HG02973 (cell line): ENCODE data around the gene FIS1.
"Not testable (repeated sequence)": the region's sequence is repeated elsewhere in the genome, so short reads cannot be mapped to it uniquely, and the experiment has no call there.

ENCODE experiments used
- ATAC-seq: cut with Tn5 transposase; IDR thresholded peaks from one replicate; pipeline ENCODE4 v1.9.1; 2021; ENCODE audit warnings: moderate library complexity; ENCODE audit not compliant: unreplicated experiment

Gene FIS1

GRCh38 chr7:101244375-101245146 lies at the start of gene FIS1:
TSS of gene FIS1 (minus strand) at chr7:101245081. CDS start at chr7:101245004, 77 bp downstream.
- ATAC-seq: peak; percentile 87

GRCh38 chr7:101294039-101294831 lies 49.4 kb upstream of the FIS1 start:
- ATAC-seq: no peak

GRCh38 chr7:101293069-101294021 lies 48.5 kb upstream of the FIS1 start:
- ATAC-seq: not testable (repeated sequence)

GRCh38 chr7:101292566-101292965 lies 47.7 kb upstream of the FIS1 start:
- ATAC-seq: not testable (repeated sequence)

GRCh38 chr7:101290186-101291037 lies 45.5 kb upstream of the FIS1 start:
- not testable (repeated sequence) for ATAC-seq

GRCh38 chr7:101289687-101290086 lies 44.8 kb upstream of the FIS1 start:
- not testable (repeated sequence) for ATAC-seq

- ATAC-seq: no peak
These were observed 43.6 kb upstream of the FIS1 start for GRCh38 chr7:101288439-101288838.

- ATAC-seq: no peak
These were observed 42.2 kb upstream of the FIS1 start for GRCh38 chr7:101287032-101287431.

GRCh38 chr7:101285880-101286279 lies 41.0 kb upstream of the FIS1 start:
- ATAC-seq: not testable (repeated sequence)

GRCh38 chr7:101285171-101285570 lies 40.3 kb upstream of the FIS1 start:
- no peak for ATAC-seq

GRCh38 chr7:101280912-101281311 lies 36.0 kb upstream of the FIS1 start:
- ATAC-seq: not testable (repeated sequence)

GRCh38 chr7:101278461-101279292 lies 33.8 kb upstream of the FIS1 start:
- no peak for ATAC-seq

- no peak for ATAC-seq
These were observed 32.3 kb upstream of the FIS1 start for GRCh38 chr7:101277155-101277554.

GRCh38 chr7:101273206-101273605 lies 28.3 kb upstream of the FIS1 start:
- no peak for ATAC-seq

GRCh38 chr7:101271021-101271420 lies 26.1 kb upstream of the FIS1 start:
- ATAC-seq: no peak

GRCh38 chr7:101269664-101270063 lies 24.8 kb upstream of the FIS1 start:
- ATAC-seq: no peak

GRCh38 chr7:101265622-101266516 lies 21.0 kb upstream of the FIS1 start:
- no peak for ATAC-seq

GRCh38 chr7:101264102-101264706 lies 19.3 kb upstream of the FIS1 start:
- not testable (repeated sequence) for ATAC-seq
